DMS53 treated with DMSO at 0.1 percent for 48 hours (cell line): ENCODE measurements around the gene RDX.

ENCODE experiments used
- DNase-seq: peaks from one replicate; lab custom pipeline; 2025; ENCODE audit not compliant: unreplicated experiment; lab: John Stamatoyannopoulos, UW

The RDX gene

DNA sequence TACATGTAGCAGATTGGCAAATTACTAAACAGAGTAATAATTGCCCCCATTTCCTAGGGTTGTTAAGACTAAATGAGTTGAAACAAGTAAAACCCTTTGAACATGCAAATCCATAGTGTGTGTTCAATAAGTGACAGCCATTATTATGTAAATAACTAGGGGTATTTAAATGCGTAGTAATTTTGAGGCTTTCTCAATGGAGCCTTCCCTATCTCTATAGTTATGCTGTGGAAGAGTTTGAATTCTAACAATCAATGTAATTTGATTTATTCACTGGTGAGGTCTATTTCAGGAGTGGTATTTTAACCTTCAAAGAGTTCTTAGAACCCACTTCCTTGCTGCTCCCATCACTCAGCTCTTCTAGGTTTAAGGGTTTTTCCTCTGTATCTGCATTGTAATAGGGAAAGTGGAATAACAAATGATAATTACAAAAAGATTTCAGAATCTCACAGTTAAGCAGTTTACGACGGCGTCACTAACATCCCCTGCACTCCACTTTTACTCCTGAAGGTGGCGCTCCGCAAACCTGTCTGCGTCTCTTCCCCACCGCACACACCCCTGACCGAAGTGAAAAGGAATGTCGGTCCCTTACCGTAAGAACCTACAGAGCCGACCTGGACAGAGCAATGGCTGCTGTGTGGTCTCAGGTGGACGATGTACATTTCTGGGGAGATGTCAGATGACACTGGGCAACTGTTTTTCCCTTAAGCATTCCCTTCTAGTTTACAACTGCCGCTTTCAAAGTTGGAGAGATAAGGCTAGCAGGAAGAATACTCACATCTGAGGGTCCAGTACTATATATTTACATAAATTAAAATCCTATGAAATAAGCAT lies 122.4 kb downstream of the RDX start:
- no peak for DNase-seq

DNA sequence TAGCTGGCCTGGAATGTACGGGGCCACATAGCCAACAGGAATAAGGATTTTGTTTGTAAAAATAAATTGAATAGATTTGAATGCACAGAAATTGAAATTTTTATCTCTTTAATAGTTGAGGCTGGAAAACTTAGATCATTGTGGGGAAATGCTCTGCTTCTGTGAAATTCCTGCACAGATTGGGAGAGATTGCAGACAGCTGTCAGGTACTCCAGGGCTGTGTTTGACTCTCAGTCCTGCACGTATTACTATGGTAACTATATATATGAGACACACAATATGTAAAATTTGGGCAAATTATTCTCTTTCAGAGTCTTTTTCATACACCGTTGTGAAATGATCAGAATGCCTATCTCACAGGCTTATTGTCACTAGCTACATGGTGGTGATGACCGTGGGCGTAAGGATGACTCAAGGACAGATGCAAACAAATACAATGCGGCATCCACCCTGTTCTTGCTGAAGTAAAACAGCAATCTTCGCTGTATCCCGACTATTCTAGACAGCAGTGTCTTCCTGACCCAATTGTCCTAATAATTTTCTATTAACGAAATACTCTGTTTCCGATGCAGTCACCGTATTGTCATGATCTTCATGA lies 123.8 kb downstream of the RDX start:
- DNase-seq, result no peak

GRCh38 chr11:110169738-110170137 lies 126.7 kb downstream of the RDX start:
- no peak for DNase-seq

GRCh38 chr11:110168033-110168803 lies 128.2 kb downstream of the RDX start:
- no peak for DNase-seq

DNA sequence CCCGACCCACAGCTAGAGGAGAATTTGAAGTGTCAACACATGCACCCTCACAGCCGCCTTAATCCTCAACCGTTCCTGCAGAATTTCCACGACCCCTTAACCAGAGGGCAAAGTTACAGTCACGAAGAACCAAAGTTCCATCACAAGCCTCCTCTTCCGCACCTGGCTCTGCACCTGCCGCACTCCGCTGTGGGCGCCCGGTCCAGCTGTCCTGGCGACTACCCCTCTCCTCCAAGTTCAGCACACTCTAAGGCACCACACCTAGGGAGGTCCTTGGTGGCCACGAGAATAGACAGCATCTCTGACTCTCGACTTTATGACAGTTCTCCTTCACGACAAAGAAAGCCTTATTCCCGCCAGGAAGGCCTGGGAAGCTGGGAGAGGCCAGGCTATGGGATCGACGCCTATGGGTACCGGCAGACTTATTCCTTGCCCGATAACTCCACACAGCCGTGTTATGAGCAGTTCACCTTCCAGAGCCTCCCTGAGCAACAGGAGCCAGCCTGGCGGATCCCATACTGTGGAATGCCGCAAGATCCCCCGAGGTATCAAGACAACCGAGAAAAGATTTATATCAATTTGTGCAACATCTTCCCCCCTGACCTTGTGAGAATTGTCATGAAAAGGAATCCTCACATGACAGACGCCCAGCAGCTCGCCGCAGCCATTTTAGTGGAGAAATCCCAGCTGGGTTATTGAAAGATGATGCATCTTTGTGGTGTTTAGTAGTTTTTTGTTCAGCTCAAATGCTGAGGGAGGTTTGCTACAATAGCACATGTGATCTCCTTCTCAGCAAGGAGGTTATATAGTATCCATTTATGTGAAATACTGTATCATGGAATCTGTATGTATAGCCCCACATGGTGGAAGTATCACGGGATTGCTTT lies 131.1 kb downstream of the RDX start:
- DNase-seq, result no peak

GRCh38 chr11:110162216-110162615 lies 134.2 kb downstream of the RDX start:
- DNase-seq, result no peak

GRCh38 chr11:110161061-110161460 lies 135.4 kb downstream of the RDX start:
- DNase-seq, result no peak

- DNase-seq, result no peak
Measured at GRCh38 chr11:110160437-110160836, 136.0 kb downstream of the RDX start.

DNA sequence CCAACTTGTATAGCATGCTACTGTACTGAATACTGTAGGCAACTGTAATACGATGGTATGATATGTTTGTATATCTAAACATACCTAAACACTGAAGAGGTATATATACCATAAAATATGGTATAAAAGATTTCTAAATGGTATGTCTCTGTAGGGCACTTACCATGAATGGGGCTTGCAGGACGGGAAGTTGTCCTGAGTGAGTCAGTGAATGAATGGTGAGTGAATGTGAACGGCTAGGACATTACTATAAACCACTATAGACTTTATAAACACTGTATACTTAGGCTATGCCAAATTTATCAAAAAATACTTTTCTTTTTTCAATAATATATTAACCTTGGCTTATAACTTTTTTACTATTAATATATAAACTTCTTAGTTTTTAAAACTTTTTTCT lies 136.4 kb downstream of the RDX start:
- no peak for DNase-seq

GRCh38 chr11:110159476-110159875 lies 136.9 kb downstream of the RDX start:
- DNase-seq, result no peak

DNA sequence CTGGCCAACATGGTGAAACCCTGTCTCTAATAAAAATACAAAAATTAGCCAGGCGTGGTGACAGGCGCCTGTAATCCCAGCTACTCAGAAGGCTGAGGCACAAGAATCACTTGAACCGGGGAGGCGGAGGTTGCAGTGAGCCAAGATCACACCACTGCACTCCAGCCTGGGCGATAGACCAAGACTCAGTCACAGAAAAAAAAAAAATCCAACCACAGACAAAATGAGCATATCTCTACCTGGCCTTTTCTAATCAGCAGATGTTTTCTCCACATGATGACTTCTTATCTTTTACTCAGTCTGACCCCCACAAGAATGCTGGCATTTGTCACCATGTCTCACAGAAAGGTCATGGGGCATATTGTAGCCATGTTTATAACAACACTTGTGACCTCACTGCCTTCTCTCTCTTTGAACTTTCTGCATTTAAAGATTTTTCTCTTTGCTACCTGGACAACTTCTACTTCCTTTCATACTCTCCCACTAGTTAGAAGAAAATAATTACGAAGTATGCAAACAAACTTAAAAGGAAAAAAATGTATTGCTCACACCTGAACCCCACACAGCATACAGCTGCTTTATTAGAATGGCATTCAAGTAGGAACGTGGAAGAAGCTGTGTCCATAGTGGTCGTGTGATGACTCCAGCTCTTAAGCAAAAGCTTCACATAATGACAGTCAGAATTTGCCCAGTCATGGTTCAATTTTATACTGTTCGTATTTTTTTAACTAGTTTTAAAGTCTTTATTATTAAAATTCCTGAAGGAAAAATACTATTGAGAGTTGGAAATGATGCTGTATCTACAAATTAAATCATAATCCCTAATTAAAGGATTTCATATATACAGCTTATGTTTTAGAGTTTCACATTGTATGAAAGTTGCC lies 137.9 kb downstream of the RDX start:
- DNase-seq, result no peak

- no peak for DNase-seq
Measured at GRCh38 chr11:110156503-110156902, 139.9 kb downstream of the RDX start.

GRCh38 chr11:110153474-110153873 lies 142.9 kb downstream of the RDX start:
- DNase-seq, result no peak

DNA sequence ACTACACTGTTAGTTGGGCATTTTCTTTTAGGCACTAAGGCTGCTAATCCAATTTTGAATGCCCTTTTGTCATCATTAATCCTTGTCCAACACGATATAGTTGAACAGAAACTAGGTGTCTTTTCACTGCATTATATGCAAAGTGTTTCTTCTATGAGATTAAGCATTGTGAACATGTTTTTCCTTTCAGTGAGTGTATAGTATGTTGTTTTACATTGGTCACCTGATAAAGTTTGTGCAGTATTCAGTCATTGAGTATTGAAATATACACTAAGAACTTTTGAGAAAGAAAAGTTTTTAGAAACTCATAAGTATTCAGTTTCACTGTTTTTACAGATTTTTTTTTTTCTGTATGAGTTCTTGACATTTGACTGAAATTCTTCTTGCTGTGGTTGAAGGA lies 144.2 kb downstream of the RDX start:
- DNase-seq, result no peak

- DNase-seq, result no peak
Measured at GRCh38 chr11:110148775-110149744, 147.4 kb downstream of the RDX start.

- no peak for DNase-seq
Measured at GRCh38 chr11:110147962-110148709, 148.3 kb downstream of the RDX start.

DNA sequence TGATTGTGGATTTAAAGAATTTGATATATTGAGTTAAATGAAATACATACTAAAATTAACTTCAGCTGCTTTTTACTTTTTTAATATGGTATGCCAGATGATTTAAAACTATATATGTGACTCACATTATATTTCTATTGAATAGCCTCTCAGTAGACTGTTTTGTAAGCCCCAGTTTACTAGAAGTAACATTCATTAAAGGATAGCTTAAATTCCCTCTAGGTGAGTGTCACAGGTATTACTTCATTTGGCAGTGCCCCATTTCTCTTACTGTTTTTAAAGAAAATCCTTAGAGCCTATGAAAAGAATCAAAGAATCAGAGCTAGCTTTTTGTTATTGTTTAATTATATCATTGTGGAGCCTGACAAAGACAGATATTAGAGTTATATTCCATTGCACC lies 154.6 kb downstream of the RDX start:
- no peak for DNase-seq

DNA sequence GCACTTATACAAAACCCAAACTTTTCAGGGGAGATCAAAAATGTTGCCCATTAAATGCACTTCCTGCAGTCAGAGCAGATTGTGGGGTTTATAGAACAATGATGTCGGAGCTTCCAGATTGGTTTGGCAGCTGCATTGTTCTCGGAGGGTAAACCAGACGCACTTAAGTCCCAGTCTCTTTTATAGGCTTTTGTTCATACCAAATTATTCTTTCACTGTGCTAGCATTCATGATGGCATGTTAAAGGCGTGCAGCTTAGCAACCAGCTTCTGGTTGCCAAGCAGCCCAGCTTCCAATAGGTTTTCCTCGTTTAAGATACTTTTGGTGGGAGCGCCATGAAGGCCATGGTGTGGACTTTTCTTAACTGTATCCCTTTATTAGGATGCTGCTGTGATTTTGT lies 162.3 kb downstream of the RDX start:
- DNase-seq, result no peak
